Activated naive CD4-positive, alpha-beta T cell treated with anti-CD3 and anti-CD28 coated beads, Interleukin-2, amount 50 U/mL, for 72 hours (primary cell): ENCODE results near the gene PGAM2. TPM values are rescaled to one million over a fixed set of nuclear protein-coding genes. Genes with fewer than 3 reads are reported as not detected.

Experiments used
- ATAC-seq, 2 donors: fragments of 150-1000 bp; cut with Tn5 transposase; 2 replicates each; pipeline ENCODE4 v1.10.0; 2021; ENCODE audit warnings: mild to moderate bottlenecking in 2 of 2, moderate library complexity in 2 of 2
- DNase-seq, 2 donors: peaks; one replicate each; pipeline ENCODE4 v3.0.0; 2021 to 2022; ENCODE audit warnings: low spot score in 2 of 2
- H3K27ac Mint-ChIP-seq, 2 donors: one replicate each; pipeline ENCODE4 v1.8.0; 2022; ENCODE audit warnings: mild to moderate bottlenecking in 2 of 2, mixed read lengths in 2 of 2
- H3K36me3 Mint-ChIP-seq, 2 donors: one replicate each; pipeline ENCODE4 v1.8.0; 2022; ENCODE audit warnings: mixed read lengths in 2 of 2
- H3K9me3 Mint-ChIP-seq, 2 donors: one replicate each; pipeline ENCODE4 v1.8.0; 2022; ENCODE audit warnings: mixed read lengths in 2 of 2
- total RNA-seq, 2 donors: library from RNA; stranded (reverse); gene quantifications; one replicate each; pipeline ENCODE4 v1.2.3, GENCODE V29; 2022

The PGAM2 gene
- total RNA-seq, 2 donors from 2014 or later: 0.64 to 1.0 TPM

DNA sequence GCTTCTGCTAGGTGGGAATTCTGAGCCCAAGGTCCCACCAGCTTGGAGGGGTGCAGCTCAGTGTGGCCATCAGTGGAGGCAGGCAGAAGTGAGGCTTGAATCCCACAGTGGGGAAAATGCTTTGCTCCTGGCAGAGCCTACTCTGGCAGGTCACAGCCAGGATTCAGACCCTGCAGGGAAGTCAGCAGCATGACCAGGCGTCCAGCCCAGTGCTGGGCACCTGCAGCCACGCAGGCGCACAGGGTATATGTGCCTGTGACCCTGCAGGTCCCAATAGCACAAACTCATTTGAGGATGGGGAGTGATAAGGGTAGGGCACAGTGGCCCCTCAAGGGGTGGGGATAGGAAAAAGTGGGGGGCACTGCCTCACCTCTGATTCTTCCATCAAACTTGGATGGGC lies 30.4 kb upstream of the PGAM2 start:
- DNase-seq (no peak), ATAC-seq (no peak)
- no peaks in the 10 kb centered on the region for H3K36me3 Mint-ChIP-seq
- H3K27ac Mint-ChIP-seq: no peak overlapping the region
- H3K9me3 Mint-ChIP-seq: no peaks in the 10 kb centered on the region

DNA sequence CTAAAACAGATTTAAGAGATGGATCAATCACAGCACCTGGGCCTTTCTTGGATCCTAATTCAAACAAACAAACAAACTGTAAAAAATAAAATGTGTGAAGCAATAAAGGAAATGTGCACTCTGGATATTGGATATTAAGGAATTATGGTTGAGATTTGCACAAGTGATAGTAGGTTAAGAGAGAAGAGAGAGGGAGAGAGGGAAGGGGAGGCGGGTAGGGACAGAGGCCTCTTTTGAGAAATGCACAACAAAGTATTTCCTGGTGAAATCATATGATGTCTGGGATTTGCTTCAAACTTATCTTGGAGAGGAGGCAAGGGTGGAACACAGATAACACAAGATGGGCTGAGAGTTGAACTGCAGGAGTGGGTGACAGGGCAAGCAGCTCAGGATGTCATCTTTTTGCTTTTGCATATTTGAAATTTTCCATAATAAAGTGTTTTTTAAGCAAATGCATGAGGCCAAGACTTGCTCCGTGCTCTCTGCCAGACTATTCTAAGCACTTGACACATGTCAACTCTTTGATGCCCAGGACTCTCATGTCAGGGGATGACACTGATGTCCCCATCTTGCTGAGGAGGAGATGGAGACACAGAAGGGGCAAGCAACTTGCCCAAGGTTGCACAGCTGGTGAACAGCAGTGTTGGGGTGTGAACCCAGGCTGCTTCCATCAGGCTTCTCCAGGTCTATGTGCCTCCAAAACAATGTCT lies 29.7 kb upstream of the PGAM2 start:
- Mint-ChIP-seq H3K27ac (peak overlapping the region; percentile 43 to 69), H3K36me3 (no peaks in the 10 kb centered on the region), H3K9me3 (no peaks in the 10 kb centered on the region)
- DNase-seq (no peak), ATAC-seq (no peak)

DNA sequence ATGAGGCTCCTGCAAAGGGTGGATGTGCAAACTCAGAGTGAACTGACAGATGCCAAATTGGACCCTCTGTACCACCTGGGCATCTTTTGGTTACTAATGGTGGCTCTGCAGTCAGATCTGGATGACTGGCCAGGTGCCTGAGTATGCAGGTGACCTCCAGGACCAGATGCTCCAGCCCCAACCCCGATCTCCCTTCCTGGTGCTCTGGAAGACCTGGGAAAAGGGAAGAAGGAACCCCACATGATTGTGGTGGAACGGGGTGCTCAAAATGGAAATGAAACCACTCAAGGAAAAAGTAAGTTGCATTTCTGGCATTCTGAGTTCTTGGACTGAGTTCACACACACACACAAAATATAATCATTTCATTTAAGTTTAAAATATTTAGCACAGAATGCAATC lies 29.0 kb upstream of the PGAM2 start:
- H3K27ac Mint-ChIP-seq: no peak overlapping the region
- no peaks in the 10 kb centered on the region for H3K9me3 Mint-ChIP-seq
- H3K36me3 Mint-ChIP-seq: no peaks in the 10 kb centered on the region
- ATAC-seq: no peak
- no peak for DNase-seq

DNA sequence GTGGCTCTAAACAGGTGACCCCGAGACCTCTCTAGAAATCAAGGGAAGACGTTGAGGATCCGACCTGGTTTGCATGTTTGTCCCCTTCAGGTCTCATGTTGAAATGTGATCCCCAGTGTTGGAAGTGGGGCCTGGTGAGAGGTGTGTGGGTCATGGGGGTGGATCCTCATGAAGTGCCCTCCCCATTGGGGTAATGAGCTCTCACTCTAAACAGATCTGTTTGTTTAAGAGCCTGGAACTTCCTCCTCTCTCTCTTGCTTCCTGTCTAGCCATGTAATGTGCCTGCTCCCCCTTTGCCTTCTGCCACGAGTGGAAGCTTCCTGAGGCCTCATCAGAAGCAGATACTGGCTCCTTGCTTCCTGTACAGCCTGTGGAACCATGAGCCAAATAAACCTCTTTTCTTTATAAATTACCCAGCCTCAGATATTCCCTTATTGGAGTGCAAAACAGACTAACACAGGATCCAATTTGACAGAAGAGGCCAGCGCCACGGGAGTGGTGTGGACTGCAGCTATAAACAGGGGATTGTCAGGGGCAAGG lies 27.8 kb upstream of the PGAM2 start:
- Mint-ChIP-seq H3K9me3 (no peaks in the 10 kb centered on the region), H3K27ac (peak overlapping the region in 1 of 2 donors; percentile 9)
- no peak for ATAC-seq

DNA sequence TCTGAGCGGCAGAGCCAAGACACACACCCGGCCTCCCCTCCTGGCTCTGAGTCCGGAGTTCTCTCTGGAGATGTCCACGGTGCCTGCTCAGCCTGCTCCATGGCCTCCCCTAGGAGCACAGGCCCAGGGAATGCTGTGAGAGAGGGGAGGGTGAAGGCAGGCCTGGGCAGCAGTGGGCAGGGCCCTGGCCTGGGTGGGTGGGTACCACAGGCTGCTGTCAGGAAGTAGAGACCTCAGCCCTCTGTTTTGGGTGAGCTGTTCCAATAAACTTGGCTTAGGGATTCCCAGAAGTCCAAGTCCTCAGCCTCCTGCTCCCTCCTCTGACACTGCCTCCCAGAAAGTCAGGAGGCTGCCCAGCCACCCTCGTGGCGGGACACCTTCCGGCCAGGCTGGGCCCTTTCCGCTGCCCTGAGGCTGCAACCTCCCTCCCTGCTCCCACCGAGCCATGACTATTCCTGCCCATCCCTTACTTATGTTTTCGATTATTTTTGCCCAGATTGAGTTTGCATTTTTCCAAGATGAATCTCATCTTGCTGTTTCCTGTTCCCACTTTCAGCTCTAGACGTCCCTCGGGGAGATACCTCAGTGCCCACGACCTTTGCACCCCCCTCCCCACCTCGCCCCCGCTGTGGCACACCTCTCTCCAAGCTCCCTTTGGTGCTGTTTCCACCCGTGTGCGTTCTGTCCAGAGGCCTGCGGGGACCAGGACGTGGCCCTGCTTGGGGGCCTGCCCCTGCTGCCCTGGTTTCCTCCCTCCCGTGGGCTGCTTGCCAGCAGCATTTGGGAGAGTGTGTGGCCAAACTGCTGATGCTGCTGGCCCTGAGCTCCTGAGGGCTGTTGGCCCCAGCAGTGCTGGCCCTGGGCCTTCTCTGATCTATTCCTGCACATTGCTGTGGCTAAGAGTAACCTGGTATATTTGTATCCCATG lies 22.8 kb upstream of the PGAM2 start:
- Mint-ChIP-seq H3K27ac (peak overlapping the region in 1 of 2 donors; percentile 12), H3K9me3 (no peaks in the 10 kb centered on the region), H3K36me3 (no peaks in the 10 kb centered on the region)
- DNase-seq: no peak
- no peak for ATAC-seq

More for the DNA sequence above, 27.8 kb upstream of the PGAM2 start:
- H3K36me3 Mint-ChIP-seq: no peaks in the 10 kb centered on the region
- no peak for DNase-seq

DNA sequence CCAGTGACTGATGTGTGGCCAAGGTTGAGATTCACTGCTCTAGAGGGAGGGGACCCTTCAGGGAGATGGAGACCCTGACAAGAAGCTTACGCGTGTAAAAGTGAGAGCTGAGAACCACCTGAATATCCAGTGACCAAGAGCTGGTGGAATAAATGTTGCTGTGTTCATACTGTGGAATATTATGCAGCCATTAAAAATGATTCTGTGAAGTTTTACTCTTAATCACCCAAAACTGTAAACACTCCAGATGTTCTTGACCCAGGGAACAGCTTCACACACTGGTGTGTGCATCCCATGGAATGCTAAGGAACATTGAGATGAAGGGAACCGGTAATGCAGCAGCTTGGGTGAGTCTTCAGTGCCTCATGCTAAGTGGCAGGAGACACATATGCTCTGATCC lies 21.3 kb upstream of the PGAM2 start:
- no peak overlapping the region for H3K27ac Mint-ChIP-seq
- no peaks in the 10 kb centered on the region for H3K9me3 Mint-ChIP-seq
- peaks cover 0 to 6% of the 10 kb centered on the region in 2 donors for H3K36me3 Mint-ChIP-seq
- ATAC-seq (no peak), DNase-seq (no peak)

DNA sequence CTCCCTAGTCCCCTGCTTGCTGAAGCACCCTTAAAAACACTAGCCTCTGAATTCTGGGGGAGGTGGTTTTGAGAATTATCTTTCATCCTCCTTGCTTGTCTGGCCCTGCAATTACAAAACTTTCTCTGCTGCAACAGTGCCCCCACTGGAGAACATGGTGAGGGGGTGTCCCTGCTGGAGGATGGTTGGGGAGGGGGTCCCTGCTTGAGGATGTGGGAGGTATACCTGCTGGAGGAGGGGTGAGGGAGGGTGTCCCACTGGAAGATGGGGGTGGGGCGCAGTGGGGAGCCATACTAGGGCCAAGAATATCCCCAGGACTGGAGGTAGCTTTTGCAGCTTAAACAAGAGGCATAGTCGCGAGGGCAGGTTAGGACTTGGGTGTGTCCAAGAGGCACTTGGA lies 20.2 kb upstream of the PGAM2 start:
- Mint-ChIP-seq H3K9me3 (no peaks in the 10 kb centered on the region), H3K27ac (no peak overlapping the region), H3K36me3 (peaks cover 8 to 15% of the 10 kb centered on the region in 2 donors)
- no peak for DNase-seq
- ATAC-seq: no peak

DNA sequence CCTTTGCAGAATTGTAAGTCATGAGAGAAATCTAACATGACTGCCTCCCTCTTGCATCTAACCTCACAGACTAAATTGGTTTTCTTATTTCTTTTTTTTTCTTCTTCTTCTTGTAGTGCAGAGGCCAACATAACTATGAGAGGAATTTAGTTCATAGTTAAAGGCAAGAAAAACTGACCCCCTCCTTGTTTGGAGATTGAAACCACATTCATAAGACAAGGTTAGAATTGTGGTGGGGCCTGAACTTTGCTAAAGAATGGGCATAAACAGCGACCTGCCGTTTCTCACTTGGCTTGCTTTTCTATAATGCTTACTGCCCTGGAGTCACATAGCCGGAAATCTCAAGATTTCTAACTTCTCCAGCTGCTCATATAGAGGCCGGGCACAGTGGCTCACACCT lies 19.3 kb upstream of the PGAM2 start:
- no peaks in the 10 kb centered on the region for H3K9me3 Mint-ChIP-seq
- no peak for DNase-seq
- H3K27ac Mint-ChIP-seq: no peak overlapping the region
- no peak for ATAC-seq
- H3K36me3 Mint-ChIP-seq: peaks cover 8 to 15% of the 10 kb centered on the region in 2 donors

DNA sequence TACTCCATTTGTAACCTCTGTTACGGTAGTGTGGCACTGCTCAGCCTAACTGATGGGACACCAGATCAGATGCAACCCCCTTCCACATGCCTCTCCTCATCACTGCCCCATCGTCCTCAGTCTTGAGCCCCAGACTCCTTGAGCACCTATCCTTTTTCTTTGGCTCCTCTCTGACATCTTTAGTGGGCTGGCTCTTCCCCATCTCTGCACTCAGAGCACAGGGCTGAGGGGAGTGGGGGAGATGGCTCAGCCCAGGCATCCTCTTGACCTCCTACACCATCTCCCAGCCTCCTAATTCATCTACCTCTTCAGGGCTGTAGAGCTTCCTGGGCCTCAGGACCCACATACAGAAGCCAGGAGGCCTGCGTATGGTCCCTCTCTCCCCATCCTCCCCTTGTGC lies 18.4 kb upstream of the PGAM2 start:
- Mint-ChIP-seq H3K27ac (peak overlapping the region in 1 of 2 donors; percentile 46), H3K9me3 (no peaks in the 10 kb centered on the region), H3K36me3 (peaks cover 8 to 15% of the 10 kb centered on the region in 2 donors)
- DNase-seq: no peak
- no peak for ATAC-seq

DNA sequence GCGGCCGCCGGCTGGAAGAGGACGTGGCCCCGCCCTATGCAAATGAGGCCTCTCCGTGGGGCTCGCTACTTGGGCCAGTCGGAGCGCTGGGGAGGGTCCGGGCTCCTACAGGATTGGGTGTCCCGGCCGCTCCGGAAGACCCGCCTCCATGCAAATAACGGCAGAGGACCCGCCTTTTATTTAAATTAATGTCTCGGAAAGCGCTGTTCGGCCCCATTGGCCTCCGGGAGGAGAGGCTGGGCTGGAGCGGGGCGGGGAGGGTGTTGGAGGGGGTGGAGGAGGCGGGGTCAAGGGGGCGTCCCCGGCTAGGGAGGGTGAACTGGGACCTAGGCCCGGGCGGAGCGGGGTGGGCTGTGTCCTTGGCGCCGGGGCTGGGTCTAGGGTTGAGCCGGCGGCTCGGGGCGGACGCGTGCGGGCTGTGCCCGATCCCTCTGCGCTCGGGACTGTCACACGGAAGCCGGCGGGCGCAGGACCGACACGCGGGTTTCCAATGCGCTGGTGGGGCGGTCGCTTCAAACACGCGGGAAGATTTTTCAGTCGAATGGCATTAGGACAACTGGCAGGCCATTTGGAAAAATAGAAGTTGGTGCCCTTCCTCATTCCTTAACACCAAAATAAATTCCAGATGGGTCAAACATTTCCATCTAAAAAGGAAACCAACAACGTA lies 17.3 kb upstream of the PGAM2 start:
- ATAC-seq (peak; percentile 94 to 96), DNase-seq (peak; percentile 95 to 99)
- Mint-ChIP-seq H3K27ac (peak overlapping the region; percentile 22 to 98), H3K9me3 (no peaks in the 10 kb centered on the region), H3K36me3 (peaks cover 12 to 19% of the 10 kb centered on the region in 2 donors)

DNA sequence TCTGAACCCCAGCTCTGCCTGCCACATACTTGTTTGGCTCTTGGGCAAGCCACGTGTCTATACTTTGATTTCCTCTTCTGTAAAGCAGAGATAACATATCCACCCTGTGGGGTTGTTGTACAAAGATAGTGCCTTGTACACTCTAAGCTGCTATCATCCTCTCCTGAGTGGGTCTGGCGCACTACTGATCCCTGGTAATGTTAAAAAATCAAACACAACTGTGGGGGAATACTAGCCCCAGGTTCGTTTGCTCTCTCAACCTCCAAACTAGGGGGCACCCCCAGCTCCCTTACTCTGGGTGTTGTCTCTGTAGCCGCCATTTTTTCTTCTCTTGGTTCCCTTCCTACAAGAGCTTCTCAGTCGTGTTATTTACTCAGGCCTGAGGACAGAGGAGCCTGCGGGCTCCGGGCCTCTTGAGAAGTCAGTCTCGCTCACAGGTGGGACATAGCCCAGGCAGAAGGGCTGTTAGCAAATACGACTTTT lies 15.9 kb upstream of the PGAM2 start:
- Mint-ChIP-seq H3K27ac (peak overlapping the region; percentile 98), H3K36me3 (peaks cover 15 to 22% of the 10 kb centered on the region in 2 donors), H3K9me3 (no peaks in the 10 kb centered on the region)
- no peak for DNase-seq
- ATAC-seq: no peak

DNA sequence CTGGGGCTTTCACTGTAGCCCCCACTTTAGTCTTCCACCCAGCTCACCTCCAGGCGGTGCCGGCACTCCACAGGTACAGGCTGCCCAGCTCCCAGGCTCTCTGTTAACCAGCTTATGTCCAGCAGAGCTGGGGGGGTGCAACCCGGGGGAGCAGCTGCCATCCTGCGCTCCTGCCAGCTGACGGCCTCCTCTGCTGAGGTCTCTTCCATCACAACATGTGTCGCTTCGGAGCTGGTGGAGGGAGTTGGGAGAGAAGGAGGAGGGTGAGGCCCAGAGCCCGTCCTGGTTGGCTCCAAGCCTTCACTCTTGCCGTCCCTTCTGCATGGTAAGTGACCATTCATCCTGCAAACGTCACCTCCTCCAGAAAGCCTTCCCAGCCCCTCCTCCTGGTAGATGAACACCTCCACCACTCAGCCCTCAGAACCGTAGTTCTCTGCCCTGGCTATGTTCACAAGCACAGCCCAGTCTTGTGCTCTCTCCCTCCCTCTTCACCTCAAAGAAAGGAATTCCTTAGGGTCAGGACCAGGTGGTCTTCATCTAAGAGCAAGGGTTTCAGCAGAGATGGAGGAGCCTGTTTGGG lies 15.4 kb upstream of the PGAM2 start:
- ATAC-seq: no peak
- H3K27ac Mint-ChIP-seq: peak overlapping the region; percentile 98
- H3K36me3 Mint-ChIP-seq: peaks cover 15 to 22% of the 10 kb centered on the region in 2 donors
- H3K9me3 Mint-ChIP-seq: no peaks in the 10 kb centered on the region
- DNase-seq: no peak

DNA sequence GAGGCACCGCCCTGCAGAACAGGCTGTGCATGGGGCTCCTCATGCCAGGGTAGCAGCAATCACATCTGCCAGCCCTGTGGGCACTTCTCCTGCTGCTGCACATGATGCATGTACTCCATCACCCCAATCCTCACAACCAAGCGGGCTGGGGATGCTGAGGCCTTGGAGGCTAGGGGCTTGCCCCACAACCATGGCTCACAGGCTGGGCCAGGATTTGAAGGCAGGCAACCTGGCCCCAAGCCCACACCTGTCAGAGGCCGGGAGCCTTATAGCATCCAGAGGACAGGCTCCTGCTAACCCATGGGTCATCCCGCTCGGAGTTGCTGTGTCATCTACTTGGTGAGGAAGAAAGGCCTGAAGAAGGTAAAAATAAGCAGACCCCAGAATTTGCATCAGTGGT lies 14.8 kb upstream of the PGAM2 start:
- Mint-ChIP-seq H3K9me3 (no peaks in the 10 kb centered on the region), H3K36me3 (peaks cover 15 to 22% of the 10 kb centered on the region in 2 donors), H3K27ac (no peak overlapping the region)
- DNase-seq: no peak
- no peak for ATAC-seq

DNA sequence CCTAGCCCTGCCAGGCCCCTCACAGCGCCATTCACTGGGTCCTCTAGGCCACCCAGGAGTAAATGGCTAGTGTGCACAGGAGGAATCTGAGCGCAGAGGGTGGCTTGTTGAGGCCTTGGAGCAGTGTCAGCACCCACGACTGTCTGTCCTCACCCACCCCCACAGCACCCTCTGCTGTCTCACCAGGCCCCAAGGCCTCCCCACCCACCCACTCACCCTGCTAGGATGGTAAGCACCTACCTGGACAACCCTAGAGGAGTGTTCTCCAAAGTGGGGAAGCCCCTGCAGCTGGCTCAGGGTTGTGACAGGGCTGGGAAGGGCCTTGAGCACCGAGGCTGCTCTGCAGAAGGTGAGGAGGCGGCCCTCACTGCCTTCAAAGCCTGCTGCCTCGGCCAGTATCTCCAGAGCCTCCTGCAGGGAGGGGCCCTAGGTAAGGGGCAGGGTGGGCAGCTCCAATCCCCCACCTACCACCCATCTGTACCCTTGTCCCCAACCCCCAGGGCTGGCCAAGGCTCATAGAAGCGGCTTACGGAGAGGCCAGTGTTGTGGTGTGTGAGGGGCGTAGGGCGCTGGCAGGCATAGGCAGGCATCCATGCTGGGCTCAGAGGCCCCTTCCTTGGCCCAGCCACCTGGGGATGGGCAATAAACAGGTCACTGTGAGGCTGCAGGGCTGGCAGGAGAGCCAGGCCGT lies 14.1 kb upstream of the PGAM2 start:
- ATAC-seq (no peak), DNase-seq (no peak)
- Mint-ChIP-seq H3K36me3 (peaks cover 15 to 22% of the 10 kb centered on the region in 2 donors), H3K9me3 (no peaks in the 10 kb centered on the region), H3K27ac (no peak overlapping the region)

DNA sequence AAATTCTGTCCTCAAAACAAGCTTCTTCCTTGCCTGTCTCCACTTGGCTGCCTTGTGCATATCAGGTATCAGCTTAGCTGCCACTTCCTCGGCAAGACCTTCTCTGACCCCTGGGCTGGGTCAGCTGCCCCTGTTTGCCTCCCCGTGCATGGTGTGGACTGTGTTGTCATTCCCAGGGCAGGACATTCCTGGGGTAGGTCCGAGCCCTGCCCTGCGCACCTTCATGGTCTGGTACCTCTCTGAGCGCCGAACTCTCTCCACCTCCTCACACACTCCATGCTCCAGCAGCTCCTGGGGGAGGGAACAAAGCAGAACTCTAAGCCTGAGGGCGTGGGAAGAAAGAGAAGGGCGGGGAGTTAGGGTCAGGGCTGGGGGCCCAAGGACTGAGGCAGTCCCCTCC lies 13.2 kb upstream of the PGAM2 start:
- DNase-seq: no peak

DNA sequence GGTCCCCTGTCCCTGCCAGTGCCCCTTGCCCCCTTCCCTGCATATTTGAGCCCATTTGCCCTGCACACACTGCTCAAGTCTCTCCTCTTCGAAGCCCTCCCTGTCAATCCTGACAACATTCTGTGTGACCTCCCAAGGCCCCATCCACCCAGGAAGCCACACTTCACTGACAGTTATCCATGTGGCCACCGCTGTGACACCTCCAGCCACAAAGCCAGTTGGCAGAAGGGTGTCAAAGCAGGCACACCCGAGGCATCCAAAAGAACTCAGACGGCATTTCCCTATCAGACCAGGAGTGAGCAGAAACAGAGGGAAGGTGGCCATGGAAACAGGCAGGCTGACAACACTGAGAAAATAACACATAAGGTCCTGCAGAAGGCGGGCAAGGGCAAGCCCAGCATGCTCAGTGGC lies 12.3 kb upstream of the PGAM2 start:
- ATAC-seq: no peak
- no peak for DNase-seq
- Mint-ChIP-seq H3K36me3 (peaks cover 15 to 22% of the 10 kb centered on the region in 2 donors), H3K9me3 (no peaks in the 10 kb centered on the region), H3K27ac (peak overlapping the region; percentile 13 to 50)

More for the DNA sequence above, 13.2 kb upstream of the PGAM2 start:
- Mint-ChIP-seq H3K36me3 (peaks cover 15 to 22% of the 10 kb centered on the region in 2 donors), H3K27ac (peak overlapping the region in 1 of 2 donors; percentile 81), H3K9me3 (no peaks in the 10 kb centered on the region)
- ATAC-seq: no peak
